GM04503 (cell line): ENCODE data around the gene CAMKMT.

Experiments used
- DNase-seq: peaks from one replicate; pipeline ENCODE4 v3.0.0-alpha.2; 2012; ENCODE audit warnings: low read depth

Gene CAMKMT

DNA sequence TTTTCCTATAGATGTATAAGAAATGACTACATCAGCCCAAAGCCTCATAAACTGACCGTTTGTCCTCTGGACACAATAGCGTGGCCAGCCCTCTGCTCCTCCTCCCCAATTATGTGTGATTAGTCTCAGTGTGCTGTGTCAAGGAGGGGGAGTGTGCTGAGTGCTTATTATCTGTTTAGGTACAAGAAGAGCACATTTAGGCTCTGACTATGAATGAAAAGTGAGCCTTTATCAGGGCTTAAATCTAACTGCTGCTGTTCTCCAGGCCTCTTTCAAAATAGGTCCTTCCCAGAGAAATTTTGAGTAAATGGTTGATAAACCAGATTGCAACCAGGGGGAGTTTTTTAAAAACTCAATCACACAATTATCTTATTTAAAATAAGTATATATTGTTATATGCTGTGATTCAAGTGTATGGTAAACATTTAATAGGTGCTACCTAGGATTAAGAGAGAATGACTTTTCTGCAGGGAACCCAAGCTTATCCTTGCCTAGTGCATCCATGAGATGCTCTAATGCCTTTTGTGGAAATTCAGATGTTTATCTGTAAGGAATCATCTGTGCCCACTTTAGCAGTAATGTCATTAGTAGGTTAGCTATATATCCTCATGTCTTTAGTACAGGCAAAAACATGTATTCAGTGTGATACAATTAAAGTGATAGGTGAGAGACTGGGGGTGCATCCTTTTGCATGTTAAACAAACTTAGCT lies 411.1 kb downstream of the CAMKMT start:
- DNase-seq, result no peak

DNA sequence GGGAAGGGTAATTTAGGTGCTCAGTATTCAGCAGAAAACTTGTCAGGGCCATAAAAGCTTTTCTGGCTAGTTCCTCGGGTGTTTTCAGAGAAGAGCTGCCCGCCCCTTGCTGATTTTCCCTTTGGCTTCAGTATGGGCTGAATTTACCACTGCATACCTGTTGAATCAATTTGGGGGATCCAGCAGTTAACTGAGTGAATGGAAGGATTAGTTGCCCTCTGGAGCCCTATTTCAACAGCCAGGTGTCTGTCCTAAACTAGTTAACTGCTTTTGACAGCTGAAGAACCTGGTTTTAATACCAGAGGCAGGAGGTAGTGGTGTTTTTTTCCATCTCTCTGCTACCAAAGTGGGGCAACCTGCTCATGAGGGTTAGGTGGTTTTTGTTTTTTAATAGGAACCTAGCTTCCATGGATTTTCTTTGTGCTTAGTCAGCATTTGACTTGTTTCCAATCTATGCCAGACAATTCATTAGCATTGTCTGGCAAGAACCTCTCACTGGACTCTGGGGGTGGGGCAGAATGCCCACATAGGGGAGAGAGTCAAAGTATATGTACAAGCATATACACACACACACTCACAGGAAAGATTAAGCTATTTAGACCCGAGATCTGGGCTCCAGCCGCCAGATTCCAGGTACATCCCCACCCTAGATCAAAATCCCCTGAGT lies 413.2 kb downstream of the CAMKMT start:
- no peak for DNase-seq

DNA sequence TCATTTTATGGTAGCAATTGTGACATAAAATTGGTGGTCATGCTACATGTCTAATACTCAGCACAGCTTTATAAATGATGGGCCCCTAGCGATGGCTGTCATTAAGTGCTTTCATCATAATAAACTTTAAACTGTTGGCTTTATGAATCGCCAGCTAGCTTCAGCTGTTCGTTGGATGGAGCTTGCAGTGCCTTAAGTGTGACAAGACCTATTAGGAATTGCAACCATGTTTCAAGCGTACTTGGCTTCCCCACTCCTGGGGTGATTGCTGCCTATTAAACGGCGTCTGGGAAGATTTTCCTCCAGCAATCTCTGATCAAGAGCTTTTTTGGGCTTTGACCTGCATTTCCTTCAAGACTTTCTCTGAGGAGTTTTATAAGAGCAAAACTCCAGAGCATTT lies 415.3 kb downstream of the CAMKMT start:
- no peak for DNase-seq

DNA sequence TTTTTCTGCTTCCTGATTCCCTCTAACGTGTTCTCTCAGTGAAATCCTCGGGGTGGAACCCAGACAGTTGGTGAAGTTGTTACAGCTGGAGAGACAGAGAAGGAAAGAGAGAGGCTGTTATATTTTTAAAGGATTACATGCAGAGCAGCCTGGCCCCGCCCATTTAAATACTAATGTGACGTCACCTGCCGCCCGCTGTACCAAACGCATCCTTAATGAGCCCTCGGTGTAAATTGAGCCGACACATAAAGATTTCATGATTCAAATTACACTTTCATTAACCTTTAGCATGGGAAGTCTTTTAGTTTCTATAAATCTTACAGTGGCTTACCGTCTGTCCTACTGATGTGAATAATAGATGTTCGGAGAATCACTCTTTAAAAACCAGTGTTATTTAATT lies 415.8 kb downstream of the CAMKMT start:
- DNase-seq, result no peak

DNA sequence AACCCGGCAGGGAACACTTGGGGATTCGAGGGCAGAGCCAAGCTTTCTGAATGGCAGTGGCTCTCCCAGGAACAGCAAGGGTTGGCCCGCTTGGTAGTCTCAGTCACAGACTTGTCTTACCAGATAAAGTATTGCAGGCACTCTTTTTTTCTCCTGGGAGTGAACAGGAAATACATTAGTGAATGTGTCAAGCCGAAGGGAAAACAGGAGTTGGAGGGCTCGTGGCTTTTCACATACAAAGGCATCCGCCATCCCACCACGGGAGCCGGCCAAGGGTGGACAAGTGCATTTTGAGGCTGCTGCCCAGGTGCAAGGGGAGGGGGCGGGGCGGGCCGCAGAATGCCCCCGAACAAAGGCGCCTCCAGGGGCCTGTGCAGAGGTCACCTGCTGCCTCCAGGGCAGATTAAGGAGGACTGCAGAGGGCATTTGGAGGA lies 416.5 kb downstream of the CAMKMT start:
- DNase-seq, result no peak

DNA sequence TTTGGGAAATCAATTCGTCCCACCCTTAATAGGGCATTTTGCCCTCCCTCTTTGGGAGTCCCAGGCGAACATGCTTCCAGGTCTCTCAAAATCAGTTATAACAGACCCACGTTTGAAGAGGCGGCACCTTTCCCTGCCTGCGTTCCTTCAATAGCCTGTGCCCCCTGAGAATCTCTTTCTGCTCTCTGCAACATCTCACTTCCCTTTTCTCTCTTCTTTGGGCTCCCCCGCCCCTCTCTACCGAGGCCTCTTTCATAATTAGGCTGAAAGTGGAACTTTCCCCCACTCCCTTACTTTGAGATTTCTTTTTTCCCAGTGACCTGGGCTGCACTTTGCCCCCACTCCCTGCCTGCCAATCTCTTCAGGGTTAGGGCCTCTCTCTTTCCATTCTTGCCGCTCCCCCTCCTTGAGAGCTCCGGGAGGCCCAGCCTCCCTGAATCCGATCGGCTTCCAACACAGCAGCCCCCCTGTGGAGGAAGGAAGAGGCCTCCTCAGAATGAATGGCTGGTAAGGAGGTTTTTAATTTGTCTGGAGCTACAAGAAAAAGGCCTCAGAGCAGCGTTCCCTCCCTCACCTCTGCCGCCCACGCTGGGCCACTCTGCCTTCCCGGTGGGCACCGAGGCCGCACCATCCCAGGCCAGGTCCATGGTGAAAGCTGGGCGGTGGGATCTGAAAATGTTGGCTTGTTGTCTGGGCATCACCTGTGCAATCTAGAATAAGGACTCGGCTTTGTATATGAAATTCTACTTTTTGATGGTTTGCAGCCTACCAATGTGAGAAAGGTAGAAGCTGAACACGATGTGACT lies 417.1 kb downstream of the CAMKMT start:
- DNase-seq, result no peak

DNA sequence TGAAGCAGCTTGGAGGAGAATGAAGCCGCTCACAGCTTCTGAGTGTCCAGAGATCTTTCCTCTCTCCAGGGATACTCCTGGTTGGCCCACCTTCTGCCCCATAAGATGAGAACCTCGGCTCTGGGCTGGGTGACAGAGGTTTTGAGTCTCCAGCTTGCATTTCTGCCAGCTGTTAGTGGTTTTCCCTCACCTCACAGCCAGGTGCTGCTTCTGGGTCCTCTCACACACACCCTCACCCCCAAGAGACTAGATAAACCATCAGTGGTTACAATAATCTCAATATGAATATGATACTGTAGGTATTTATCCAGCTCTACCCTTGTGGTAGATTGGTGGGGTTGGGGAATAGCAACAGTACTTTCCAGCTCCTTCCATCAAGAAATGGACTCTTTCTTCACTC lies 418.0 kb downstream of the CAMKMT start:
- DNase-seq, result no peak

DNA sequence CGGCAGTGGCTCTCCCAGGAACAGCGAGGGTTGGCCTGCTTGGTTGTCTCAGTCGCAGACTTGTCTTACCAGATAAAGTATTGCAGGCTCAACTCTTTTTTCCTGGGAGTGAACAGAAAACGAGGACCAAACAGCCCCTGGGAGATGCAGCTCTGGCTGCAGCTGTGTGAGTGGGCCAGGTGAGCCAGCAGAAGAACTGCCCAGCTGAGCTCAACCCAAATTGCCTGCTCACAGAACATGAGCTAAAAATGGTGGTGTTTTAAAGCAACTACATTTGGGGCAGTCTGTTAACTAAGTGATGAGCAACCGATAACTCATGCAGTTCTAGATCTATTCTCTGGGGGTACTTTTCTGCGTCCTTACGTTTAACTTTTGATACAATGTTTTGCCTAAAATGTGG lies 418.7 kb downstream of the CAMKMT start:
- DNase-seq, result no peak

DNA sequence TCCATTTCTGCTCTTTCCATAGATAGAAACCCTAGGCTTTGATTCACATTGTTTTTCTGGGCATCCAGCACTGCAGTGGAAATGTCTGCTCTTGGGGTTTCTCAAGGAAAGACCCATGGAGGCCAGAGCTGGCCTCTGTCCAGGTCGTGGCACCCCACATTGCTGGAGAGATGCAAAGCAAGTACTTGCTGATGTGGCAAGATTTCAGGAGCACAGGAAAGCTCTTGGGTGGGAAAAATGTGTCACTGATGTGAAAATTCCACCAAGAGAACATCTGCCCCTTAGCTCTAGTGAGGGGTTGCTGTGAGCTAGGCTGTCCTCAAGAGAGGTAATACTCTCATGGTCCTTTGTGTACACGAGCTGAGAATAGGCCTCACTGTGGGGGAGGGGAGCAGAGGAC lies 423.7 kb downstream of the CAMKMT start:
- no peak for DNase-seq

DNA sequence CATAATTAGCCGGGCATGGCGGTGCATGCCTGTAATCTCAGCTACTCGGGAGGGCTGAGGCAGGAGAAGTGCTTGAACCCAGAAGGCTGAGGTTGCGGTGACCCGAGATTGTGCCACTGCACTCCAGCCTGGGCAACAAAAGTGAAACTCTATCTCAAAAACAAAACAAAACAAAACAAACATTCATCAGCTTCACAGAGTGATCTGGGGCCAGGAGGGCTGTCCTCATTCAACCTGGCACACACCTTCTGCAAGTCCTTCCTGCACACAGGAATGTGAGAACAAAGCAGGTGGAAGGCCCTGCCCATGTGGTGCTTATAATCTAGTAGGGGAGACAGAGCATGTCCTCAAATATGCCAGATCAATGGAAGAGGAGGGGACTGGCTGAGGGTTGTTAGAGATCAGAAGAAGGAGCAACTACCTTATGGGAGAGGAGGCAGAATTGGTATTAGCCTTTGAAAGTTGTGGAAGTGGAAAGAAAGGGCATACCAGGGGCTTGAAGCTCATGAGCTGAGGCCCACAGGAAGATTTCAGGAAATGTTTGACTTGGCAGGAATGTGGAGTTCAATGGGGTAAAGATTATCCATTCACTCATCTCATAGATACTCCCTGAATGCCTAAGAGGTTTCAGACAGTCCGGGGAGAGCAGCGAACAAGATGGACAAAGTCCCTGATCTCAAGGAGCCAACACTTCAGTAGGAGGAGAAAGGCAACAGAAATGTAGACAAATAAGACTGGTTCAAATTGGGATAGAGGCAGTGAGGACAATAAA lies 424.5 kb downstream of the CAMKMT start:
- DNase-seq, result no peak

DNA sequence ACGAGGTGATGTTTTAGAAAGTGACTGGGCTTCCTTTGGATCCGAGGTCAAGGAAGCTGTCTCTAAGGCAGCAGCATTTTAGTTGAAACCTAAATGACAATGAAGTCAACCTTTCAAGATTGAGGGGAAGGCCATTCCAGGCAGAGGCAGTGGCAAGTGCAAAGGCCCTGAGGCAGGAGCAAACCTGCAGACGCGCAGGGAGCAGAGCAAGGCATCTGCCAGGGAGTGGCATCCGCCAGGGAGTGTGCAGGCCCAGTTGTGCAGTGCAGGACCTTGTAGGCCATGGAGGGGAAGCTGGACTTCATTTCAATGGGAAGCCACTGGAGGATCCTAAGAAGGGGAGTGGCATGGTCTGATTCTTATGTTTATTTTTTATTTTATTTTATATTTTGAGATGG lies 425.1 kb downstream of the CAMKMT start:
- no peak for DNase-seq

DNA sequence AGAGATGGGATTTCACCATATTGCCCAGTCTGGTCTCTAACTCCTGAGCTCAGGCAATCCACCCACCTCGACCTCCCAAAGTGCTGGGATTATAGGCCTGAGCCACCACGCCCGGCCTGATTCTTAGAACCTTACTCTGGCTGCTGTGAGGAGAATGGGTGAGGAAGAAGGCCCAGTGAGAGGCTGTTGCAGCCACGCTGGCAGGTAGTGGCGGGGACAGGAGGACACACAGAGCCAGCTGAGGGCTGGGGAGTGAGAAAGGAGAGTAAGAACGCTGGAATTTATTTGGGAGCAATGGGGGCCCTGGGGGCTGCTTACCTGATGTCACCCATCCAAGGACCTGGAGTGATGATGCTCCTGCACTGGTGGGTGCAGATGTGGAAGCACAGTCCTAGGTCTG lies 425.9 kb downstream of the CAMKMT start:
- DNase-seq, result no peak

DNA sequence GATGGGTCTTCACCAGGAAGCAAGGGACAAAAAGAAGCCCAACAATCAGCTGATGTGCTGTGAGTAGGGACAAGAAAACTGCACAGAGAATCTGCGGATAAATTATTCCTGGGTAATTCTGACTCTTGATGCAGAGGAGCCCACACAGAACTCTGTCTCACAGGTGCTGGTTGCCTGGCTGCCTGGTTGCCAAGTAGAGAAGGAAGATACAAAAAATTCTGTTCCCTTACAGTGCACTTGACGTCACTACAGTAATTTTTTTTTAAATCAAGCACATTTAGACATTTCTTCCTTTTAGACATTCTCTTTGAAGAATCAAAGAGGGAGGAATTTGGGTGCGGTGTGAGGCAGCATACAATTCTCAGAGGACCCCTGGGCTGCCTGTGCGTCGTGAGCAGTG lies 427.7 kb downstream of the CAMKMT start:
- no peak for DNase-seq

DNA sequence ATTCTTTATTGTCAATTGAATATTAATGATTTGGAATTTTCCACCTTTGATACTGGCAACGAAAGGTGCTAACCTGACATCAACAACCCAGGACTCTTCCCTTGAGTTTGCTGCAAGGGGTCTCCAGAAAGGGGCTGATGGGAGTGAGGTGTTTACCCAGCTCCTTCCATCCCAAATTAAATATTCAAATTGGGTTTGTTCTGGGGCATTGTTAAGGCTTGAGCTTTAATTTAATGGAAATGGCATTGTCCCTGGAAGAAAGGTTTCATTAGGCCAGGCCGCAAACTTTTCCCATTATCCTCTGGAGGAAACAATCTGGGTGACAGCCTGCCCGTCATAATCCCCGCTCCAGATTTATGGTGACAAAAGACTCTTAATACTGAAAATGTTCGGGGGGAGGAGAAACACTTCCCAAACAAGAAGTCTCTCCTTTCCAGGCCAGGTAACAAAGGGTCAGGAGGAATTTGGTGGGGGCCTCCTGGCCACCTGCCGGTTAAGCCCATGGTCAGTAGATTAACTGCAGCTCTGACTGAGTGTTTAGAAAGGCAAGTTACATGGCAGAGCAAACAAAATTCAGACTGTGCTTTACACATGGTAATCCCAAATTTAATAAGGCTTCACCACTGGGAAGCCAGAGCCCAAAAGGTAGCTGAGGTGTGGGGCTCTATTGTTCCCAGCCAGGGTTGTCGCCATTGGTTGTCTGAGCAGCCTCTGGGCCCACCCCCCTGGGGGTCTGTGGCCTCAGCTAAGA lies 428.4 kb downstream of the CAMKMT start:
- no peak for DNase-seq

DNA sequence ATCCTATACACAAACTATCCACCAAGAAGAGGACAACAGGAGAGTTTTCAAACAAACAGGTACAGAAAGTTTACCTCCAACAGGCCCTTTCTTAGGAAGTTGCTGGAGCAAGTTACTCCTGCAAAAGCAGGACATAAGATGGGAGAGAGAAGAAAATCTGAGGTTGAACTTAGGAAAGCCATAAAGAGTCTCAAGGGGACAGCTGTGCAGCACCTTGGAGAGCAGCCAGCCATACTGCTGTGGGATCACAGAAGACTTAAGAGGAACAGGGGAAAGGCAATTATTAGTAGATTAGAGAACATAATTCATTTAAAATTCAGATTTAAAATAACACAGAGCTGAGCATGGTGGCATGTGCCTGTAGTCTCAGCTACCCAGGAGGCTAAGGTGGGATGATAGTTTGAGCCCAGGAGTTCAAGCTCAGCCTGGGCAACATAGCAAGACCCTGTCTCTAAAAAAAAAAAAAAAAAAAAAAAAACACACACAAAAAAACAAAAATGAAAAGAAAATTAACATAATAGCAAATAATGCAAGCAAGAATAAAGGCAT lies 431.6 kb downstream of the CAMKMT start:
- no peak for DNase-seq

DNA sequence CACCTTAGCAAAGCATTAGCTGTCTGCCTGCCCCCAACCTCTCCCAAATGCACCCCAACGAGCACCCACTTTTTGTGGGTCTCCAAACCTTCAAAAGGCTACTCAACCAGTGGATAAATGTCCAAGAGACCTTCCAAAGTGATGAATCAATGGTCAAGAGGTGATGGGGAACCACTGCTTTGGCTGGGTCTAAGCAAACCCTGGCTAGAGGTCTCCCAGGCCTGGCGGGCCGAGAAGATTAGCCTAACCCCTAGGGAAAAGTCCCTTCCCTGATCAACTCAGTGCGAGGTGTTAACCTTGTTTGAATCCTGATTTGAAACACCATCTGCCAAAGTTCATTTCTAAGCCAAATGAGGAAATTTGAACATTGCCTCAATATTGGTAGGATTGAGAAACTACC lies 435.0 kb downstream of the CAMKMT start:
- DNase-seq, result no peak

DNA sequence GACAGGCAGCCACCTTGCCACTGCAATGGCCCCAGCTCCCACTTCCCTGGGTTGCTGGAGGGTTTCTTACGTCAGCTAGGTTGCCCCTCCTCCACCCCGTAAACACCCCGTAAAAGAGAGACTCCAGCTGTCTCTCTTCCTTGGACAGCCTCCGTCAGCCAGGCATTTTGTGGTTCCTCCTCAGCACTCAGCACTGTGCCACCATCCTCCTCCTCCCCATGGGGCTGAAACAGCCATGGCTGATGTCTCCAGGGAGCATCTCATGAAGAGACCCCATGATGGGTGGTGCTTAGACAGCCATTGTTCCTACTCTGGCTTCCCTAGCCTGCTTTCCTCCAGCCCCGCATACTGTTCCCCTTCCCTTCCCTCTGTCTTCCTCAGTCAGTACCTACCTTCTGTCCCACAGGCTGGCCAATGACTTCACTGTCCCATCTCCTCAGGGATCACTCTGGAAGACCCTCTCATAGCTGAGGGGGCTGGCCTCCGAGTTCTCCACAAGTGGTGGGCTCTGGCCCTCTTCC lies 436.5 kb downstream of the CAMKMT start:
- no peak for DNase-seq

DNA sequence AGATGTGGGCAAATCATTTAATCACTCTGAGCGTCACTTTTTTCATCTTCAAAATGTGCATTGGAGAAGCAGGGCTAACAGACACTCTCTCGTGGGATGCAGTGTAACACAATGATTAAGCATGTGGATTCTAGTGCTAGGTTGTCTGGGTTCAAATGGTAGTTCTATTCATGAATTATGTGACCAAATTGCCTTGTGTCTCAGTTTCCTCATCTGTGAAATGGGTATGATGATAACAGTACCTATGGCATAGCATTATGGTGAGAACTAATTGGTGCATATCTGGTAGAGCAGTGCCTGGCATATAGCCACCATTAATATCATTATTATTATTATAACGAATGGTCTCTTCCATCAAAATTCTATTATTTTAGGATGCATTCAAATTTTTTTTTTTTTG lies 437.4 kb downstream of the CAMKMT start:
- no peak for DNase-seq

DNA sequence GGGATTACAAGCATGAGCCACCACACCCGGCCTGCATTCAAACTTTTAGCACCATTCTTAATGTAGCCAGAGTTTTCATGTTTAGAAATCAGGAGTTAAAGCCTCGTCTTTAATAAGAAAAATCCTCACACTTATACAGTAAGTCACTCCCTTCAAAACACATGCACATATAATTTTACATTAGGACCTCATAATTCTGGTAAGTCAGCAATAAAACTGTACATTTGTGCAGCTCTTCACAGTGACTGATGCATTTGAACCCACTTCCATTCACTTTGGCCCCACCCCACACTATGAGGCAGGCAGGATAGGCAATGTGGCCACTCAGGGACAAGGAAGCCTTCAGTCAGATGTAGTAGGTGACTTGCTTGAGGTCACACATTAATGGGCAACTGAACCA lies 438.0 kb downstream of the CAMKMT start:
- no peak for DNase-seq

DNA sequence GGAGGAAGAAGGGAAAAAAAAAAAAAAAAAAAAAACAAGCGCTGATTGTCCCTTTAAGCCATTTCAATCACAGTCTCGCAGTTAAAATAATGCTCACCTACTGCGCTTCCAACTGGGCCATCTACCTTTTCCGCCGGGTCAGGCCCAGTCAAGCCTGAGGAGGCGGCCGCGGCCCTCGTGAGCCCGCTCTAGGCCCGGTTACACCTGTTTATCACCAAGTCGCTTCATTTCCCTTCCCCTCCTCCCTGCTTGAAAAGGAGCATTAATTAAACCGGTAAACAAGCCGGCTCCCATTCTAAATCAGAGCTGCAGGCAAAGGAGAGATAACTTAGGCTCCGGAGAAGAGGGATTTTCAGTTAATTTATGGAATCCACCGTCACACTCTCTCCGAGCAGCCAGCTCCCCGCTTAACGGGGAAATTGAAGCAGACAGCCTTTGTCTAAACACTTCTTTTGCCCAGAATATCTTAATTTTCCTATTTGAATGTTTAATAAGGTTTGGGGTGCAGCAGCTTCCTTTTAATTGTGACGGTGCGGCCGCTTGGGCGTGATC lies 439.6 kb downstream of the CAMKMT start:
- DNase-seq, result no peak
